Calu3 (cell line): Measurements from ENCODE around the gene SPEM1. TPM values are rescaled to one million over a fixed set of nuclear protein-coding genes. Genes with fewer than 3 reads are reported as not detected.

Source experiments
- BruUV-seq: library from RNA; stranded (reverse); fragments of 400-500 nt; replicated peaks from 2 replicates; lab custom pipeline; 2021; lab: Mats Ljungman, UMichigan
- CTCF ChIA-PET: fragments of 300-600 bp; sonication (Branson Sonifier 250); formaldehyde crosslinking; loops from one replicate; lab custom pipeline; 2022; ENCODE audit warnings: antibody characterized with exemption; lab: Charles Lee
- DNase-seq: peaks from one replicate; pipeline ENCODE4 v3.0.0; 2022
- H3K27ac Mint-ChIP-seq: one replicate; pipeline ENCODE4 v1.8.0; 2022; ENCODE audit warnings: mixed read lengths; ENCODE audit not compliant: unreplicated experiment
- H3K27me3 Mint-ChIP-seq: one replicate; pipeline ENCODE4 v1.8.0; 2022; ENCODE audit warnings: mixed read lengths; ENCODE audit not compliant: unreplicated experiment
- H3K36me3 Mint-ChIP-seq: one replicate; pipeline ENCODE4 v1.8.0; 2022; ENCODE audit warnings: mild to moderate bottlenecking, moderate library complexity, mixed read lengths; ENCODE audit not compliant: insufficient read depth, unreplicated experiment
- H3K4me1 Mint-ChIP-seq: one replicate; pipeline ENCODE4 v1.8.0; 2022; ENCODE audit warnings: mild to moderate bottlenecking, low read depth, mixed read lengths; ENCODE audit not compliant: unreplicated experiment
- H3K4me3 Mint-ChIP-seq: one replicate; pipeline ENCODE4 v1.8.0; 2022; ENCODE audit warnings: mild to moderate bottlenecking, low read depth, moderate library complexity, mixed read lengths; ENCODE audit not compliant: unreplicated experiment
- H3K9me3 Mint-ChIP-seq: one replicate; pipeline ENCODE4 v1.8.0; 2022; ENCODE audit warnings: low read depth, mixed read lengths; ENCODE audit not compliant: unreplicated experiment
- CTCF ChIP-seq: fragments of 200-600 bp; IDR thresholded peaks from one replicate; pipeline ENCODE4 v1.8.0; 2022; ENCODE audit warnings: antibody characterized with exemption; ENCODE audit not compliant: unreplicated experiment
- intact Hi-C: fragments of 100-400 bp; cut with micrococcal nuclease; formaldehyde crosslinking; loops from one replicate; pipeline ENCODE4 v1.10.0; 2022; ENCODE audit not compliant: unreplicated experiment
- total RNA-seq: library from RNA; stranded (reverse); gene quantifications from 2 replicates; pipeline ENCODE4 v1.2.3, GENCODE V29; 2022

Gene SPEM1
- total RNA-seq, 1 experiment from 2014 or later: not detected

- intact Hi-C loops: no loop called here
- no peak for TF ChIP-seq CTCF
- CTCF ChIA-PET: no interaction called here
- no peaks in the 10 kb centered on the region for H3K27me3 Mint-ChIP-seq
- no peaks in the 10 kb centered on the region for H3K9me3 Mint-ChIP-seq
- H3K4me3 Mint-ChIP-seq: no peak overlapping the region
- no peak overlapping the region for H3K27ac Mint-ChIP-seq
- no TSS peak for BruUV-seq
- no peak for DNase-seq
- peaks cover 8% of the 10 kb centered on the region for H3K4me1 Mint-ChIP-seq
- peaks cover 24% of the 10 kb centered on the region for H3K36me3 Mint-ChIP-seq
Measured at GRCh38 chr17:7396147-7396546, 24.0 kb upstream of the SPEM1 start.

- Mint-ChIP-seq H3K36me3 (peaks cover 29% of the 10 kb centered on the region), H3K9me3 (no peaks in the 10 kb centered on the region), H3K27ac (no peak overlapping the region), H3K4me1 (peaks cover 8% of the 10 kb centered on the region), H3K4me3 (no peak overlapping the region), H3K27me3 (no peaks in the 10 kb centered on the region)
- no peak for TF ChIP-seq CTCF
- CTCF ChIA-PET: no interaction called here
- BruUV-seq: no TSS peak
- DNase-seq: no peak
- intact Hi-C loops: no loop called here
Measured at GRCh38 chr17:7398612-7399011, 21.5 kb upstream of the SPEM1 start.

- no peak for TF ChIP-seq CTCF
- Mint-ChIP-seq H3K4me1 (peaks cover 9% of the 10 kb centered on the region), H3K9me3 (no peaks in the 10 kb centered on the region), H3K4me3 (peak overlapping the region; percentile 76), H3K27ac (no peak overlapping the region), H3K36me3 (peaks cover 39% of the 10 kb centered on the region), H3K27me3 (peaks cover 17% of the 10 kb centered on the region)
- CTCF ChIA-PET: interaction anchor here (0.6 to 1.4 kb wide), 4 partner anchors 9 to 378 kb away, joined by 3 to 7 read pairs (median 4); partner anchors contain the start of gene PLSCR3
- BruUV-seq: TSS peak; percentile 62
- intact Hi-C loops: no loop called here
- no peak for DNase-seq
Measured at GRCh38 chr17:7403043-7403726, 16.9 kb upstream of the SPEM1 start.

GRCh38 chr17:7403727-7403976 is 16.5 kb upstream of the SPEM1 start:
- Mint-ChIP-seq H3K4me3 (peak overlapping the region; percentile 76), H3K27me3 (peaks cover 17% of the 10 kb centered on the region), H3K4me1 (peaks cover 9% of the 10 kb centered on the region), H3K9me3 (no peaks in the 10 kb centered on the region), H3K27ac (peak overlapping the region; percentile 50), H3K36me3 (peaks cover 39% of the 10 kb centered on the region)
- no peak for TF ChIP-seq CTCF
- CTCF ChIA-PET: interaction anchor here (0.6 to 1.4 kb wide), 10 partner anchors 9 to 379 kb away, joined by 3 to 7 read pairs (median 3); partner anchors contain the start of genes PLSCR3 and TMEM102
- intact Hi-C loops: no loop called here
- no TSS peak for BruUV-seq
- DNase-seq: no peak
